ENCODE measurements around the gene NSD1. TPM values are rescaled to one million over a fixed set of nuclear protein-coding genes. Genes with fewer than 3 reads are reported as not detected.

The NSD1 gene
- total RNA-seq, 1 donor from 2014 or later: 178 TPM

DNA sequence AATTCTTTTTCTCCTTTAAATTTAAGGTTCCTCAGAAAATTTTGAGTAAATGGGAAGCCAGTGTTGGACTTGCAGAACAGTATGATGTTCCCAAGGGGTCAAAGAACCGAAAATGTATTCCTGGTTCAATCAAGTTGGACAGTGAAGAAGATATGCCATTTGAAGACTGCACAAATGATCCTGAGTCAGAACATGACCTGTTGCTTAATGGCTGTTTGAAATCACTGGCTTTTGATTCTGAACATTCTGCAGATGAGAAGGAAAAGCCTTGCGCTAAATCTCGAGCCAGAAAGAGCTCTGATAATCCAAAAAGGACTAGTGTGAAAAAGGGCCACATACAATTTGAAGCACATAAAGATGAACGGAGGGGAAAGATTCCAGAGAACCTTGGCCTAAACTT, 76.0 kb downstream of the NSD1 start:
- Mint-ChIP-seq H3K4me1 (ENCODE audit: low read depth) (no peaks in the 10 kb centered on the region), H3K4me3 (ENCODE audit: low read depth) (no peak overlapping the region), H3K36me3 (ENCODE audit: insufficient read depth) (peaks cover 38% of the 10 kb centered on the region), H3K27ac (peak overlapping the region; percentile 86), H3K27me3 (no peaks in the 10 kb centered on the region), H3K9me3 (ENCODE audit: low read depth) (no peaks in the 10 kb centered on the region)
- DNase-seq (ENCODE audit: low spot score, unreplicated experiment): no peak
- TF ChIP-seq CTCF (IDR thresholded peaks at IDR 0.05; ENCODE audit: unreplicated experiment): no peak

DNA sequence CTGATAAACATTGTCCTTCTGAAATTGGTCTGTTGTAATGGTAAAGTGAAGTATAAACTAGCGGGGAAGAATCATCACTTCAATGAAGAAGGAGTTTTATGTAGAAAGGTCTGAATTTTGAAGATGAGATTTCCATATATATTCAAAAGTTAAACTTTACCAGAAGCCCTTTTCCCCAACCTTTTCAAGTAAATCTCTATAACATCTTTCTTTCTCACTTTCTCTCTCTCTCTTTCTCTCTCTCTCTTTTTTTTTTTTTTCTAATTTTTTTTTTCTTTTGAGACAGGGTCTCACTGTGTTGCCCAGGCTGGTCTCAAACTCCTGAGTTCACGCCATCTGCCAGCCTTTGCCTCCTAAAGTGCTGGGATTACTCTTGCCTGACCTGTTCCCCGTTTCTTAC, 78.7 kb downstream of the NSD1 start:
- Mint-ChIP-seq H3K36me3 (ENCODE audit: insufficient read depth) (peaks cover 42% of the 10 kb centered on the region), H3K9me3 (ENCODE audit: low read depth) (no peaks in the 10 kb centered on the region), H3K4me3 (ENCODE audit: low read depth) (no peak overlapping the region), H3K27me3 (no peaks in the 10 kb centered on the region), H3K4me1 (ENCODE audit: low read depth) (no peaks in the 10 kb centered on the region), H3K27ac (no peak overlapping the region)
- DNase-seq (ENCODE audit: low spot score, unreplicated experiment): no peak
- TF ChIP-seq CTCF (IDR thresholded peaks at IDR 0.05; ENCODE audit: unreplicated experiment): no peak

DNA sequence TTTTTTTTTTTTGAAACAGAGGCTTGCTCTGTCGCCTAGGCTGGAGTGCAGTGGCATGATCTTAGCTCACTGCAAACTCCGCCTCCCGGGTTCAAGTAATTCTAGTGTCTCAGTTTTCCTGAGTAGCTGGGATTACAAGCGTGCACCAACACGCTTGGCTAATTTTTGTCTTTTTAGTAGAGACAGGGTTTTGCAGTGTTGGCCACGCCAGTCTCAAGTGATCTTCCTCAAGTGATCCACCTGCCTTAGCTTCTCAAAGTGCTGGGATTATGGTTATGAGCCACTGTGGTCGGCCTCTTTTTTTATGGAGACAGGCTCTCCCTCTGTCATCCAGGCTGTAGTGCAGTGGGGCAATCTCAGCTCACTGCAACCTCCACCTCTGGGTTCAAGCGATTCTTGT, 87.0 kb downstream of the NSD1 start:
- no peak for TF ChIP-seq CTCF (IDR thresholded peaks at IDR 0.05; ENCODE audit: unreplicated experiment)
- no peak for DNase-seq (ENCODE audit: low spot score, unreplicated experiment)
- H3K4me1 Mint-ChIP-seq (ENCODE audit: low read depth): peaks cover 5% of the 10 kb centered on the region
- H3K36me3 Mint-ChIP-seq (ENCODE audit: insufficient read depth): peaks cover 18% of the 10 kb centered on the region
- H3K27me3 Mint-ChIP-seq: no peaks in the 10 kb centered on the region
- no peak overlapping the region for H3K4me3 Mint-ChIP-seq (ENCODE audit: low read depth)
- no peak overlapping the region for H3K27ac Mint-ChIP-seq
- no peaks in the 10 kb centered on the region for H3K9me3 Mint-ChIP-seq (ENCODE audit: low read depth)

GRCh38 chr5:177222269-177222668, 88.7 kb downstream of the NSD1 start:
- H3K4me1 Mint-ChIP-seq (ENCODE audit: low read depth): peaks cover 5% of the 10 kb centered on the region
- no peak for DNase-seq (ENCODE audit: low spot score, unreplicated experiment)
- H3K27ac Mint-ChIP-seq: no peak overlapping the region
- H3K9me3 Mint-ChIP-seq (ENCODE audit: low read depth): no peaks in the 10 kb centered on the region
- no peak overlapping the region for H3K4me3 Mint-ChIP-seq (ENCODE audit: low read depth)
- peaks cover 15% of the 10 kb centered on the region for H3K36me3 Mint-ChIP-seq (ENCODE audit: insufficient read depth)
- TF ChIP-seq CTCF (IDR thresholded peaks at IDR 0.05; ENCODE audit: unreplicated experiment): no peak
- H3K27me3 Mint-ChIP-seq: no peaks in the 10 kb centered on the region

DNA sequence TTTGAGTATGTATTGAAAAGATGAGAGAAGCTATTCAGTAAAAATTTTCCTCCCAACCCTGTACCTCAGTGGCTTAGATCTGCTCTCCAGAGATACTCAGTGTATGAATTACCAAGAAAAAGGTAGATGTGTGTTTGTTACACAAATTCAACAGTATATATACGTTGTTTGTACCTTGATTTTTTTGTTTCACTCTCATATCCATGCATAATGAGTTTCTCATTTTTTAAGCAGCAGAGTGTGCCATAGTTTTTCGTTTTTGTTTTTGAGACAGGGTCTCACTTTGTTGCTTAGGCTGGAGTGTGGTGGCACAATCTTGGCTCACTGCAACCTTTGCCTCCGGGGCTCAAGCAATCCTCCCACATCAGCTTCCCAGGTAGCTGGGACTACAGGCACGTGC, 92.2 kb downstream of the NSD1 start:
- no peak for DNase-seq (ENCODE audit: low spot score, unreplicated experiment)
- Mint-ChIP-seq H3K36me3 (ENCODE audit: insufficient read depth) (peaks cover 16% of the 10 kb centered on the region), H3K27me3 (no peaks in the 10 kb centered on the region), H3K4me1 (ENCODE audit: low read depth) (no peaks in the 10 kb centered on the region), H3K27ac (no peak overlapping the region), H3K4me3 (ENCODE audit: low read depth) (no peak overlapping the region), H3K9me3 (ENCODE audit: low read depth) (no peaks in the 10 kb centered on the region)
- no peak for TF ChIP-seq CTCF (IDR thresholded peaks at IDR 0.05; ENCODE audit: unreplicated experiment)

All from progenitor cell of endocrine pancreas (in vitro differentiated cells).